Ectodermal cell (in vitro differentiated cells): ENCODE results near the gene MAP4K2.
A peak's percentile ranks its signal among the peaks of the same experiment; 100 is the strongest.

Experiments
- H3K27ac ChIP-seq: 2 replicates; pipeline ENCODE4 v1.7.0; 2013; ENCODE audit warnings: mild to moderate bottlenecking, low read depth, low read length; ENCODE audit not compliant: insufficient read depth, poor library complexity, severe bottlenecking
- H3K27me3 ChIP-seq: 2 replicates; pipeline ENCODE4 v1.7.0; 2013; ENCODE audit warnings: mild to moderate bottlenecking, low read length; ENCODE audit not compliant: insufficient read depth, control insufficient read depth, poor library complexity, severe bottlenecking
- H3K36me3 ChIP-seq: one replicate; pipeline ENCODE4 v1.7.0; 2013; ENCODE audit warnings: low read length; ENCODE audit not compliant: control insufficient read depth, insufficient read depth
- H3K4me1 ChIP-seq: one replicate; pipeline ENCODE4 v1.7.0; 2013; ENCODE audit warnings: low read length; ENCODE audit not compliant: control insufficient read depth, insufficient read depth
- H3K4me3 ChIP-seq: 2 replicates; pipeline ENCODE4 v1.7.0; 2013; ENCODE audit warnings: low read depth, low read length, control low read depth; ENCODE audit not compliant: insufficient read depth
- H3K9me3 ChIP-seq: 2 replicates; pipeline ENCODE4 v1.7.0; 2013; ENCODE audit warnings: mild to moderate bottlenecking, low read length, moderate library complexity; ENCODE audit not compliant: control insufficient read depth
- WGBS, 2 experiments: methylation state at CpG; one replicate each; pipeline ENCODE4 v1.1.7; 2013; ENCODE audit warnings: missing lambda C conversion rate in 2 of 2; 5-methylcytosine and 5-hydroxymethylcytosine counted together

MAP4K2 gene

GRCh38 chr11:64844330-64845128 is 41.5 kb upstream of the MAP4K2 start, which contains the start of gene CDC42BPG:
TSS of gene CDC42BPG (minus strand) at chr11:64844653. CDS start at chr11:64844569, 84 bp downstream.
- H3K4me1 ChIP-seq = peaks cover 22% of the 10 kb centered on the region
- H3K4me3 ChIP-seq = peak within 1 kb of the TSS; percentile 57
- H3K27ac ChIP-seq = no peak within 1 kb of the TSS
- 1% methylated on average over 96 of the region's 96 CpGs for WGBS, 2 experiments
- no peaks in the 10 kb centered on the region for H3K9me3 ChIP-seq
- peaks cover 22% of the 10 kb centered on the region for H3K27me3 ChIP-seq
- no peaks in the 10 kb centered on the region for H3K36me3 ChIP-seq

- WGBS, 2 experiments = 53 to 54% methylated on average over 27 of the region's 27 CpGs
- no peaks in the 10 kb centered on the region for H3K36me3 ChIP-seq
- H3K27me3 ChIP-seq = peaks cover 22% of the 10 kb centered on the region
- H3K4me1 ChIP-seq = peaks cover 22% of the 10 kb centered on the region
- peak overlapping the region; percentile 57 for H3K4me3 ChIP-seq
- no peak overlapping the region for H3K27ac ChIP-seq
- H3K9me3 ChIP-seq = no peaks in the 10 kb centered on the region
Observed at GRCh38 chr11:64843686-64844329, 40.8 kb upstream of the MAP4K2 start.

GRCh38 chr11:64842851-64843685 is 40.1 kb upstream of the MAP4K2 start:
- H3K4me1 ChIP-seq = peaks cover 22% of the 10 kb centered on the region
- H3K27ac ChIP-seq = no peak overlapping the region
- 62 to 64% methylated on average over 19 of the region's 19 CpGs for WGBS, 2 experiments
- H3K4me3 ChIP-seq = no peak overlapping the region
- H3K27me3 ChIP-seq = peaks cover 22% of the 10 kb centered on the region
- H3K36me3 ChIP-seq = no peaks in the 10 kb centered on the region
- H3K9me3 ChIP-seq = no peaks in the 10 kb centered on the region

- Histone ChIP-seq H3K4me3 (no peak overlapping the region), H3K27me3 (peaks cover 22% of the 10 kb centered on the region), H3K27ac (no peak overlapping the region), H3K4me1 (peaks cover 22% of the 10 kb centered on the region), H3K36me3 (no peaks in the 10 kb centered on the region), H3K9me3 (no peaks in the 10 kb centered on the region)
- WGBS, 2 experiments = 59% methylated on average over 6 of the region's 6 CpGs
Observed at GRCh38 chr11:64842366-64842759, 39.3 kb upstream of the MAP4K2 start.

- H3K4me3 ChIP-seq = no peak overlapping the region
- no peak overlapping the region for H3K27ac ChIP-seq
- no peaks in the 10 kb centered on the region for H3K36me3 ChIP-seq
- WGBS, 2 experiments = 87 to 88% methylated on average over 15 of the region's 15 CpGs
- H3K4me1 ChIP-seq = peaks cover 22% of the 10 kb centered on the region
- H3K9me3 ChIP-seq = no peaks in the 10 kb centered on the region
- H3K27me3 ChIP-seq = peaks cover 22% of the 10 kb centered on the region
Observed at GRCh38 chr11:64841592-64842365, 38.8 kb upstream of the MAP4K2 start.

- peaks cover 19% of the 10 kb centered on the region for H3K27me3 ChIP-seq
- no peak overlapping the region for H3K4me3 ChIP-seq
- H3K9me3 ChIP-seq = no peaks in the 10 kb centered on the region
- H3K4me1 ChIP-seq = peaks cover 22% of the 10 kb centered on the region
- H3K36me3 ChIP-seq = no peaks in the 10 kb centered on the region
- WGBS, 2 experiments = 94 to 96% methylated on average over 24 of the region's 24 CpGs
- H3K27ac ChIP-seq = no peak overlapping the region
Observed at GRCh38 chr11:64839887-64840782, 37.1 kb upstream of the MAP4K2 start.

GRCh38 chr11:64839335-64839734 is 36.3 kb upstream of the MAP4K2 start:
- no peaks in the 10 kb centered on the region for H3K36me3 ChIP-seq
- no peak overlapping the region for H3K27ac ChIP-seq
- WGBS, 2 experiments = 92 to 94% methylated on average over 13 of the region's 13 CpGs
- peaks cover 11% of the 10 kb centered on the region for H3K27me3 ChIP-seq
- H3K4me3 ChIP-seq = no peak overlapping the region
- H3K4me1 ChIP-seq = peaks cover 22% of the 10 kb centered on the region
- no peaks in the 10 kb centered on the region for H3K9me3 ChIP-seq

- Histone ChIP-seq H3K27ac (no peak overlapping the region), H3K4me3 (no peak overlapping the region), H3K4me1 (peaks cover 19% of the 10 kb centered on the region), H3K36me3 (no peaks in the 10 kb centered on the region), H3K27me3 (peaks cover 5% of the 10 kb centered on the region), H3K9me3 (no peaks in the 10 kb centered on the region)
- WGBS, 2 experiments = 94 to 95% methylated on average over 28 of the region's 28 CpGs
Observed at GRCh38 chr11:64838600-64839334, 35.8 kb upstream of the MAP4K2 start.
